Left ventricle myocardium inferior (tissue), 1 donor: ENCODE measurements around the gene ELMO1. TPM values are rescaled to one million over a fixed set of nuclear protein-coding genes. Genes with fewer than 3 reads are reported as not detected.

Experiments used
- DNase-seq: peaks from one replicate; pipeline ENCODE4 v3.0.0-alpha.2; 2020
- H3K27ac ChIP-seq: fragments of 200-600 bp; replicated peaks from 2 replicates; pipeline ENCODE4 v1.8.0; 2021
- H3K27me3 ChIP-seq: fragments of 200-600 bp; 2 replicates; pipeline ENCODE4 v1.8.0; 2021; ENCODE audit warnings: low read depth
- H3K36me3 ChIP-seq: fragments of 200-600 bp; 2 replicates; pipeline ENCODE4 v1.8.0; 2021
- H3K4me1 ChIP-seq: fragments of 200-600 bp; 2 replicates; pipeline ENCODE4 v1.8.0; 2021
- H3K4me3 ChIP-seq: fragments of 200-600 bp; 2 replicates; pipeline ENCODE4 v1.8.0; 2021; ENCODE audit warnings: mild to moderate bottlenecking, moderate library complexity
- H3K9me3 ChIP-seq: fragments of 200-600 bp; replicated peaks from 2 replicates; pipeline ENCODE4 v1.8.0; 2021
- CTCF ChIP-seq: fragments of 200-600 bp; IDR thresholded peaks from 2 replicates; pipeline ENCODE4 v1.8.0; 2021; ENCODE audit warnings: antibody characterized with exemption, mild to moderate bottlenecking, borderline replicate concordance
- intact Hi-C: fragments of 100-400 bp; cut with micrococcal nuclease; formaldehyde crosslinking; loops from one replicate; pipeline ENCODE4 v1.11.0; 2022
- total RNA-seq: library from RNA; stranded (reverse); fragmentation: NEBNext Ultra II Directional; extraction: Animal tissue kit (Norgen Biotek cat#: 25700); gene quantifications from one replicate; pipeline ENCODE4 v1.2.1, GENCODE V29; 2021
- donor health status: DM: no; HTN: yes; CAD: no; lungs with severe emphysema.

Gene ELMO1
- total RNA-seq, 1 donor from 2014 or later = 10.0 TPM

GRCh38 chr7:37009125-37009675, 439.5 kb downstream of the ELMO1 start:
- Histone ChIP-seq H3K36me3 (peaks cover 11% of the 10 kb centered on the region), H3K27me3 (no peaks in the 10 kb centered on the region), H3K4me1 (no peaks in the 10 kb centered on the region), H3K27ac (no peak overlapping the region), H3K9me3 (no peaks in the 10 kb centered on the region), H3K4me3 (no peak overlapping the region)
- DNase-seq = no peak
- intact Hi-C loops = no loop called here
- TF ChIP-seq CTCF = no peak

GRCh38 chr7:37007691-37008090, 441.0 kb downstream of the ELMO1 start:
- peaks cover 11% of the 10 kb centered on the region for H3K36me3 ChIP-seq
- intact Hi-C loops = no loop called here
- H3K4me1 ChIP-seq = no peaks in the 10 kb centered on the region
- H3K27me3 ChIP-seq = no peaks in the 10 kb centered on the region
- H3K27ac ChIP-seq = no peak overlapping the region
- H3K4me3 ChIP-seq = no peak overlapping the region
- no peak for DNase-seq
- H3K9me3 ChIP-seq = no peaks in the 10 kb centered on the region
- no peak for TF ChIP-seq CTCF

- no peak for TF ChIP-seq CTCF
- no peak overlapping the region for H3K4me3 ChIP-seq
- no peaks in the 10 kb centered on the region for H3K4me1 ChIP-seq
- H3K27me3 ChIP-seq = no peaks in the 10 kb centered on the region
- peaks cover under 1% of the 10 kb centered on the region for H3K9me3 ChIP-seq
- DNase-seq = no peak
- no peak overlapping the region for H3K27ac ChIP-seq
- intact Hi-C loops = no loop called here
- peaks cover 8% of the 10 kb centered on the region for H3K36me3 ChIP-seq
Measured at GRCh38 chr7:37007268-37007667, 441.4 kb downstream of the ELMO1 start.

GRCh38 chr7:37006764-37007163, 441.9 kb downstream of the ELMO1 start:
- H3K27me3 ChIP-seq = no peaks in the 10 kb centered on the region
- H3K27ac ChIP-seq = no peak overlapping the region
- intact Hi-C loops = no loop called here
- peaks cover 5% of the 10 kb centered on the region for H3K36me3 ChIP-seq
- H3K9me3 ChIP-seq = peaks cover 6% of the 10 kb centered on the region
- DNase-seq = no peak
- TF ChIP-seq CTCF = no peak
- H3K4me1 ChIP-seq = no peaks in the 10 kb centered on the region
- H3K4me3 ChIP-seq = no peak overlapping the region

GRCh38 chr7:37000511-37000910, 448.2 kb downstream of the ELMO1 start:
- peaks cover 7% of the 10 kb centered on the region for H3K9me3 ChIP-seq
- no peak overlapping the region for H3K27ac ChIP-seq
- H3K4me1 ChIP-seq = no peaks in the 10 kb centered on the region
- H3K27me3 ChIP-seq = no peaks in the 10 kb centered on the region
- DNase-seq = no peak
- no peak for TF ChIP-seq CTCF
- intact Hi-C loops = no loop called here
- H3K4me3 ChIP-seq = no peak overlapping the region
- H3K36me3 ChIP-seq = no peaks in the 10 kb centered on the region
